Ecto neural progenitor cell (in vitro differentiated cells): ENCODE results near the gene TMEM145.
"Not testable (repeated sequence)": the region's sequence is repeated elsewhere in the genome, so short reads cannot be mapped to it uniquely, and the experiment has no call there.

Experiments used
- DNase-seq: peaks from one replicate; pipeline ENCODE4 v3.0.0-alpha.2; 2018; ENCODE audit warnings: low spot score

The TMEM145 gene

DNA sequence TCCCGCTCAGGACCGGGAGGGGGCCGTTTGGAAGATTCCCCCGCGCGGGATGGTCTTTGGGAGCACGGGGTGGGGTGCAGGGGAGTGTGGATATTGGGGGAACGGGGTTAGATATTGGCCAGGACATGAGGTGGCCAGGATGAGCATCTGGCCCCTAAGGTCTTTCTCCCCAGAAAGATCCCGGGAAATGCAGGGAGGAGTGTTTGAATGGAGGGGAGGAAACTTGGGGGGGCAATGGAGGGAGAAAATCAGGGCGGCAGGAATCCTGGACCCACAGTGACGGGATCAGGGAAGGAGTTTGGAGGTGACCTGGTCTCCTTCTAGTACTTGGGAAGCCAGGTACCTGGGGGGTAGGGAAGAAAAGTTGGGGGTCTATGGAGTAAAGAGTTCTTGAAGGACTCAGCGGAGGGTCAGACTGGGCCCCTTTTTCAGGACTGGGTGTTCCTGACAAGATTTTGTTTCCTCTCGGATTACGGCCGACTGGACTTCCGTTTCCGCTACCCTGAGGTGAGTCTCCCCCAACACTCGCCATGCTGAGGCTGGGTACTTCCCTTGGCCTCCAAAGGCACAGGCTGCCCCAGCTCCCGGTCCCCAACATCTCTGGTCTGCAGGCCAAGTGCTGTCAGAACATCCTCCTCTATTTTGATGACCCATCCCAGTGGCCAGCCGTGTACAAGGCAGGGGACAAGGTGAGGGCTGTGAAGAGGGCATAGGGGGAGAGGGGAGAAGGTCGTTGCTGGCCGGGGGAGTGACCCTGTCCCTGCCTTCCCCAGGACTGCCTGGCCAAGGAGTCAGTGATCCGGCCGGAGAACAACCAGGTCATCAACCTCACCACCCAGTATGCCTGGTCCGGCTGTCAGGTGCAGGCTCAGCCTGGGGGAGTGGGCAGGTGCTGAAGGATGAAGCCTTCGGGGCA is 989 bp downstream of the TMEM145 start:
- peak; percentile 46 for DNase-seq

DNA sequence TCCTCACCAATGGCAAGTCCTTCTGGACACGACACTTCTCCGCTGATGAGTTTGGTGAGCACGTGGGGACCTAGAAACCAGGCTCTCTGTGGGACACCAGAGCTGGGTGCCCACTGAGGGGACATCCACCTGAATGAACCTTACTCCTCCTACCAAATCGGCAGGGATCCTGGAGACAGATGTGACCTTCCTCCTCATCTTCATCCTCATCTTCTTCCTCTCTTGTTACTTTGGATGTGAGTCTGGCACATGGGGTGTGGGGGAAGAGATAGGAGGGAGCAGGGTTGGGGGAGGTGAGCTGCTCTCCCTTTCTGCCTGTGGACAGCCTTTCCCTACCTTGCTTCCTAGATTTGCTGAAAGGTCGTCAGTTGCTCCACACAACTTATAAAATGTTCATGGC is 1.9 kb downstream of the TMEM145 start:
- no peak for DNase-seq

DNA sequence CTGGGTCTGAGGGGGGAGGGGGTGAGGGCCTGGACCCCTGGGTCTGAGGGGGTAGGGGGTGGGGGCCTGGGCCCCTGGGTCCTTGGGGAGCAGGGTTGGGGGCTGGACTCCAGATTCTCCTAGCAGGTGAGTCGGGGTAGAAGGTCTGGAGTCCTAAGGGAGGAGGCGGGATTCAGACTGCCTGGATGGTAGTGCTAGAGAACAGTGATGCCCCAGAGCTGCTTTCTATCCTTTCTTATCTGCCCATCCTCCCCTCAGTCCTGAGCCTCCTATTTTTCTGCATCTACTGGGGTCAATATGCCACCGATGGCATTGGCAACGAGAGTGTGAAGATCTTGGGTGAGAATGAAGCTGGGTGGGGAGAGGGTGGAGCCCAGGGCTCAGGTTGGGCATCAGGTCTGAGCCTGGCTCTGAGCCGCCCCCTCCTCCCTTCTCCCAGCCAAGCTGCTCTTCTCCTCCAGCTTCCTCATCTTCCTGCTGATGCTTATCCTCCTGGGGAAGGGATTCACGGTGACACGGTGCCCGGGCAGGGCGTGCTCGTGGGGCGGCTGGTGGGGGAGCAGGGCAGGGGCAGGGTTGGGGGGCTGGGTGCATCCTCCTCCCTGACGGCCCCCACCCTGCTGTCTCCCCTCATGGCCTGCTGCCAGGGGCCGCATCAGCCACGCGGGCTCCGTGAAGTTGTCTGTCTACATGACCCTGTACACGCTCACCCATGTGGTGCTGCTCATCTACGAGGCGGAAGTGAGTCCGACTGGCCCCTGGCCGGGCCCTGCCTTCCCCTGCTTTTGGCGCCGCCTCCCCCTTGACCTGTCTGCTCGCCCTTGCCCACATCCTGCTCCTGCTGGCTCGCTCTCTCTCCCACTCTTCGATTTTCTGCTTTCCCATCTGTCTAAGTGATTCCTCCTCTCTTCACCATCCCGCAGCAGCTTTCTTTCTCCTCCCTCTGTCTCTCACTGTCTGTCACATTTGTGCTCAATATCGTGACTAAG is 3.4 kb downstream of the TMEM145 start:
- DNase-seq: no peak

DNA sequence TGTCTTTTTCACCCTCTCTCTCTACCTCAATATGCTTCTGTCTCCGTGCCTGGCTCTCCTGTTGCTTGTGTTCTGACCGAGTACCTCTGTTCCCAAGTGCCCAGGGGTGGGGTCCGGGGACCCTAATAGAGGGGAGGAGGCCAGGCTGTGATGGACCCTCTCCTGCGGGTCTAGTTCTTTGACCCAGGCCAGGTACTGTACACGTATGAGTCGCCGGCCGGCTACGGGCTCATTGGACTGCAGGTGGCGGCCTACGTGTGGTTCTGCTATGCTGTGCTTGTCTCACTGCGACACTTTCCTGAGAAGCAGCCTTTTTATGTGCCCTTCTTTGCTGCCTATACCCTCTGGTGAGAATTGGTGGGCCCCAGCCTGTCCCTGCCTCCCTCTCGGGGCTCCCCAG is 4.4 kb downstream of the TMEM145 start:
- DNase-seq: no peak

DNA sequence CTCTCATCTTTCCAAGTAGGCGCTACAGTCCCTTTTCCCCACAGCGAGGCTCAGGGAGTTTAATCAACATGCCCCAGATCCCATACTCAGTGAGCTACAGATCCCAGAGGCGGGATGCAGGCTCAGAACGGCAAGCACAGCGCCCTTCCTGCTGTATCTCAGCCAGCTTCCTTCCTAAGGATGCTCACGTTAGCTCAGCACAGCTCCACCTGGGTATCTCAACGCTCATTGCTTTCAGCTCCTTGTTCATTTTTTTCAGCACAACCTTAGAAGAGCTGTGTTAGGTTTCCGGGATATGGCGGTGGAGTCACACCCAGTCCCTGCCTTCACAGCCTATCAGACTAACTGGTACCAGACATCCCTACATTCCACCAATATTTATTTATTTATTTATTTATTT is 9.2 kb downstream of the TMEM145 start:
- no peak for DNase-seq

DNA sequence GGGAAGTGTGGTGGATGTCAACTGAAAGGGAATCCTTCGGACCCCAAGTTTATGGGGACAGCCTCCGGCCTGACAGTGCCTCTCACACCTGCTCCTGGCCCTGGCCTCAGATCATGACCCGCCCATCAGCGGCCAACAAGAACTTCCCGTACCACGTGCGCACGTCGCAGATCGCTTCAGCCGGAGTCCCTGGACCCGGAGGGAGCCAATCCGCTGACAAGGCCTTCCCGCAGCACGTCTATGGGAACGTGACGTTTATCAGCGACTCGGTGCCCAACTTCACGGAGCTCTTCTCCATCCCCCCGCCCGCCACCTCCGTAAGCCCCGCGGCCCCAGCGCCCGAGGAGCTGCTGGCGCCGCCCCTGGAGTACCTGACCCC is 10.4 kb downstream of the TMEM145 start:
- peak; percentile 61 for DNase-seq

DNA sequence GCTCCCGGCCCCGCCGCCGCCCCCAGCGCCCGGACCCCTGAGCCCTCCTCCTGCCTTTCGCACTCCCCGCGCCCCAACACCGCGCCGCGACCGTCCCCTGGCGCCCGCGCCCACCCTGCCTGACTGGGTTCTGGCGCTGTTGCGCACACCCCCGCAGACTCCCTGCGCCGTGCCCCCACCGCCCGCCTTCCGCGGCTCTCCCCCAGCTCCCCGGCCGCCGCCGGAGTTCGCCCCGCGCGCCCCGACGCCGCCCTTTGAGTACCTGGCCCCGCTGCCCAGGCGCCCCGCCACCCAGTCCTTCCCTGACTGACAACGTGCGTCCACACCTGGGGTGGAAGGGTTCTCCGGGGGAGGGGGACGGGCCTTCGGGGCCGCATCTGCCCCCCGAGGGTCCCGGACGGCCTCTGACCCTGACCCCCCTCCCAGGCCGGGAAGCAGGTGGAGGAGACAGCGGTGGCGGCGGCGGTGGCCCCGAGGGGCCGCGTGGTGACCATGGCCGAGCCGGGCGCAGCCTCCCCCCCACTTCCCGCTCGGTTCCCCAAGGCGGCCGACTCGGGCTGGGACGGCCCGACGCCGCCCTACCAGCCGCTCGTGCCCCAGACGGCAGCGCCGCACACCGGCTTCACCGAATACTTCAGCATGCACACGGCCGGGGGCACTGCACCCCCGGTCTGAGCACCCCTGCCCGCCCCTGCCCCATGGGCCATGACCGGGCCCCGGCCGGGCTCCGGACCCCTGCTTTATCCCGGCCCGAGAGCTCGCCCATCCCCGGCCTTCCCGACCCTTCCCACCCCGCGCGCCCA is 10.9 kb downstream of the TMEM145 start:
- peak; percentile 63 for DNase-seq

DNA sequence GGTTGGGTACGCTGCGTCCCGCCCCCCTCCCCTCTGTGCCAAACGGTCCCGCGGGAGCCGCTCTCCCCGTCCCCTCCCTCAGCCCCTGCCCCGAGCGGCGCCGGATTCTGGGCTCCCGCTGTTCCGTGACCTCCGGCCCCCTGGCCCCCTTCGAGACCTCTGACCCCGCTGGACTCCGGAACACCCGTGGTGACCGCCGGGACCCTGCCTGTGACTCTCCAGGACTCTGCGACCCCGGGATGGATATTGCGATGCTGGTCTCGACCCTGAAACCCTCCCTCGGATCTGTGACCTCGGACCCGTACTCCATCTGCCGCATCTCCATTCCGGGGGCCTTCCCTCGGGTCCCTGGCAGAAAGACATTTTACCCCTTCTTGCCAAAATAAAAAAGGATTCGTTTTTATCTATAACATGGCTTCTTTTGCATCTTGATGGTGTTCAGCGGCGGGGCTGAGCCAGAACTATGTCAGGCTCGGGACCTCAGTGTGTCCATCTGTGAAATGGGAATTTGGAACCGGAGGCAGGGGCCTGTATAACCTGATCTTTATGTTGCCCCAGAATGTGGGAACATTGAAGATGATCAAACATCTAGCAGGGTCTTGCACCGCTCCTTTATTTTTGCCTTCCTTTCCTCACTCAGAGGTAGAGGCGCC is 11.7 kb downstream of the TMEM145 start:
- no peak for DNase-seq

DNA sequence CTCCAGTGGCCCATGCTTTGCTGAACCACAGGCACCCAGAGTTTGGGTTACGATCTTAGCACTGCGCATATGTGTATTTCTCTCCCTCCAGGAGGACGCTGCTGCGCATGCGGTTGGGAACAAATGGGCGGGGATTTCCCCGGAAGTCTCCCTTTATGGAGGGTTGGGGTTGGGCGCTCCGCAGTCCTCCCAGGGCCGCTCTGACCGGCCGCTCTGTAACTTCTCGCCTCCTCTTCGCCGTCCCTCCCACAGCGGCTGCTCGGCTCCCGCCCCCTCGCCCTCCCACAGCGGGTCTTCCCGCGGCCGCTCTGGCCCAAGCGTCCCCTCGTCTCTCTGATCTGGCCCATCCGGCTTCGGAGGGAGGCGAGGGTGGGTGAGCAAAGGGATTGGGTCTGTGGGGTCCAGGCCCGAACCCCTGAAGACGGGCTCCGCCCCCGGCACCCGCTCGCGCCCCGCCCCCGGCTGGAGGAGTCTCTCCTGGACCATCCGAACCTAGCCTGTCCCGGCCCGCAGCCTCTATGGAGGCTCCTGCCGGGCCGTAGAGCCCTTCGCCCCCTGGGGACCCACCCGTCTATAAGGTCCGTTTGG is 12.3 kb downstream of the TMEM145 start, which contains the start of gene MEGF8:
Gene MEGF8, plus strand, starts transcription at position 328 of the 588 bp plus-strand sequence. CDS start 609 bp downstream, outside the sequence.
- peak; percentile 98 for DNase-seq

DNA sequence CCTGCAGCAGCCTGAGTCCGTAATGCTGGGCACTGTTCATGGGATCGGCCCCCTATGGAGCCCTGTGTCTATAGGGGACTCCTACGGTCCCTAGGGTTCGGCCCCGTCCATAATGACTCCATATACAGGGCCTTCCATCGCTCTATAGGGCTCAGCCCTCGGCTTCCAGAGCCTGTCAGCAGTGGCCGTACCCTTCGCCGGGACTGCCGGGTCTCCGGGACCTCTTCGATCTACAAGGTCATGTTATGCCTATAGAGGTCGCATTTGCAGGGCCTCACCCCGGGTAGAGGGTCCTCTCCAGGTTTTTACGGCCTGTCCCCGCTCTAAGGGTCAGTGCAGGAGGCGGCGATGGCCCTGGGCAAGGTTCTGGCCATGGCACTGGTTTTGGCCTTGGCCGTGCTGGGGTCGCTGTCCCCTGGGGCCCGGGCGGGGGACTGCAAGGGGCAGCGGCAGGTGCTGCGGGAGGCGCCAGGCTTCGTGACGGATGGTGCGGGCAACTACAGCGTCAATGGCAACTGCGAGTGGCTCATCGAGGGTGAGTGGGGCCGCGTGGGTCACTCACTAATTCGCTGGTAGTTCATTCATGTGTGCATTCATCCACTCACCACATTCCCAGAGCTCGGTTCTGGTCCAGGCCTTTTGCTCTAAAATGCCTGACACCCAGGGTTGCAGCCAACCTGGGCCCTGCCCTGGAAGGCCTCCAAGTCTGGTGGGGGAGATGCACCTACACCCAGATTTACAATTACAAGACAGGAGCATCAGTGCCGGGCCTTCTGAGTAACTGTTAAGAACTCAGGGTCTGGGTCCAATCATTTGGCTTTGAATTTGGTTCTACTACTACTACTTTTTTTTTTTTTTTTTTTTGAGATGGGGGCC is 13.0 kb downstream of the TMEM145 start:
- no peak for DNase-seq

DNA sequence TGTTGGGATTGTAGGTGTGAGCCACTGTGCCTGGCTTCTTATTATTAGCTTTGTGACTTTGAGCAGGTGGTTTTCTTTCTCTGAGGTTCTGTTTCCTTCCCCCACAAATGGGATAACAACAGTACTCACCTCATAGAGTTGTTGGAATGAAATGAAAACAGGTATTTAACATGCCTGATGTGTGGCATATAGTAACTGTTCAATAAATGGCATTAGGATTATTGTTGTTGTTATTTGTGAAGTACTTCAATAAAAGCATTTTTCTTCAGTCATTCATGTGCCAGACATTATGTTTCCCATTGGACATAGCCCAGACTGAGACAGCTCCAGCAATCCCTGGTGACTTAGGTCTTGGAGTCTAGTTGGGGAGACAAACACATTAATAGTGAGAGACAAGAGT is 13.9 kb downstream of the TMEM145 start:
- no peak for DNase-seq

DNA sequence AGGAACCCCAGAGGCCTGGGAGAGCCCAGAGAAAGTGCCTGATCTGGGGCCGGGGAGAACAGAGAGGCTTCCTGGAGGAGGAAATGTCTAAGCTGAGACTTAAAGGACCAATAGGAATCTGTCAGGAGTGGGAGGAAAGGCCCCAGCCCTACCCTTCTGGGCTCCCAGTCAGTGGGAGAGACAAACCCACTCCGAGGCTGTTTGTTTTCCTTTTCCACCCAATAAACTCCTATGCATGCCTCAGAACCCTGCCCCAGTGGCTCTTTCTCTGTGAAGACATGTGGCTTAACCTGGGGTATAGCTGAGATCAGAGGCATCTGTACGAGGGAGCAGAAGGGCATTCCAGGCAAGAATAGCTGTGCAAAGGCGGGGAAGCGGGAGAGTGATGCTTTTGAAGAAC is 14.3 kb downstream of the TMEM145 start:
- DNase-seq: no peak

DNA sequence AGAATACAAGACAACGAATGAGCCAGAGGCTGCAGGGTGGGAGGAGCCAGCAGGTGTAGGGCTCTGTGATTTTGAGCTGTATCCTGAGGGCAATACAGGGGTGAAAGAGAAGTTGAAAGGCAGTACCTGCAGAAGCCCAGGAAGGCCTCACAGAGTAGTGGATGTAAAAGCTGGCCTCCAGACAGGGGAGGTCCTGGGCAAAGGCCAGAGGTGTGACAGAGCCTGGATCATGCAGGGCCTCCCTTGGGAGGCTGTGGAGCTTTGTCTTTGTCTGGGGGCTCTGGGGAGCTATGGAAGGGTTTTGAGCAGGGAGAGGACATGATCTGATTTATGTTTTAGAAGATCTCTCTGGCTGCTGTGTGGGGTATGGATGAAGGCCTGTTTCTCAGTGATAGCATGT is 15.0 kb downstream of the TMEM145 start:
- no peak for DNase-seq

DNA sequence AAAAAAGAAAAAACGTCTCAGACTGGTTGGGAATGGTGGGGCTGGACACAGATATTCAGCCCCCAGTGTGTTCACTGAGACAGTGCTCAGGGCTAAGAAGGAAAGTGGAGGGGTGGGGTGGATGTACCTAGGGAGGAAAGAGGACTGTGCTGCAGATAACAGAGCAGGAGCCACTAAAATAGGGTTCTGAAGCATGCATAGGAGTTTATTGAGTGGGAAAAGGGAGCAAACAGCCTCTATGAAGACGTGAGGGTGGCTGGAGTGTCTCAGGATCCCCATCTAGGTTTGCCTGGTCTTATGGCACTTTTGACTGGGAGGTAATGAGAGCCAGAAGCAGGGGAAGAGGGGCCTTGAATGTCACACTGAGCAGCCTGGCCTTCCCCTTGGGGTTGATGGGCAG is 15.7 kb downstream of the TMEM145 start:
- DNase-seq: no peak

DNA sequence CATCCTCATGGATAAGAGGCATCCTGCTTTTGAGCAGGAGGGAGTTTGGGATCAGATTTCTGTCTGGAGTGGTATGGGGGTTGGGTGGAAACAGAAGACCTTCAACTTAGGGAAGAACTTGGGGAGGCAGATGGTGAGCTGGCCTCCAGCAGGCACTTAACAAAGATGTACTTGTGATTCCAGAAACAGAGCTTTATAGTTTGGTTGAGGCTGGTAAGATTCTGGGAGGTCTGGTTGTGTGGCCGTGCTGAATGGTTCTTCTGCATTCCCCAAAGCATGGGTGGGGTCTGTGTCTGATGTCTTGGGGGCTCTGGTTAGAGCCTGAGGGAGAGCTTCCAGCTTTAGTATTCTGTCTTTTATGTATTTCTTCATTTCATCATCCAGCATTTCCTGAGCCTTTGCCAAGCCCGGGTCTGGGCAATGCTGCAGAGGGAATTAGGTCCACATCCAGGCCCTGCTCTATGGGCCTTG is 17.2 kb downstream of the TMEM145 start:
- DNase-seq: no peak

DNA sequence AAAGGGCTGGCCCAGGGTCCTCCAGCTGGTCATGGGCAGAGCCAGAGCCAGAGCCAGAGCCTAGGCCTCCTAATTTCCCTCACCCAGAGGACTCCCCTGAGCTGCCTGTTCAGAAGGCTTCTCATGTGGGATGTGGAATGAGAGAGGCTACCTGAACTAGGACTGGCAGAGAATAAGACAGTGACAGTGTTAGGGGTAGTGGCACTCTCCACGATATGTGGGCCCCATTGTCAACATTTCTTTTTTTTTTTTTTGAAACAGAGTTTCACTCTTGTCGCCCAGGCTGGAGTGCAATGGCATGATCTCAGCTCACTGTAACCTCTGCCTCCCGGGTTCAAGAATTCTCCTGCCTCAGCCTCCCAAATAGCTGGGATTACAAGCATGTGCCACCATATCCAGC is 18.2 kb downstream of the TMEM145 start:
- DNase-seq: not testable (repeated sequence)

DNA sequence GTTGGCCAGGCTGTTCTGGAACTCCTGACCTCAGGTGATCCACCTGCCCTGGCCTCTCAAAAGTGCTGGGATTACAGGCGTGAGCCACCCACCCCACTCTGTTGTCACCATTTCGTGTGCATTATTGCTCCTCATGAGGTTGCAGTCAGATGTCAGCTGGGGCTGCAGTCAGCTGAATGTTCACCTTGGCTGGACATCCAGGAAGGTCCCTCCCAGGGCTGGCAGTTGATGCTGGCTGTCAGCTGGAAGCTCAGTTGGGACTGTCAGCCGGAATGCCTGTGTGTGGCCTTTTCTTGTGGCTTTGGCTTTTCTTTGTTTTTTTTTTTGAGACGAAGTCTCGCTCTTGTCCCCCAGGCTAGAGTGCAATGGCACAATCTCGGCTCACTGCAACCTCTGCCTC is 18.9 kb downstream of the TMEM145 start:
- DNase-seq: no peak

DNA sequence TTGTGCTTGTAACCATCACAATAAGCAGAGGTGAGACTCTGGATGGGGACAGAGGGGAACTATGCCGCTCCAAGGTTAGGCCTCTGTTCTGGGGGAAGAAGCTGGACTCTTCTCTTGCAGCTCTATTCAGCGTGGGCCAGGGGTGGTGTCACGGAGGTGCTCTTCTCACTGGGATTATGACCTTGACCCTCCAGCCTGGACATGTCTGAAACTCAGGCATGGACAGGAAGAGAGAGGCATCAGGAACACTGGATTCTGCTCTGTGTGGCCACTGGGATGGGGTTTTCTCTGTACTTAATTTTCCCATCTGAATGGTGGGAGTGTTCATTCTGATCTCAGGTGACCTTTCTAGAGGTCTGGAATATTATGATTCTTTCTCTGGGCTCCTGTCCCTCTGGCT is 19.9 kb downstream of the TMEM145 start:
- no peak for DNase-seq

DNA sequence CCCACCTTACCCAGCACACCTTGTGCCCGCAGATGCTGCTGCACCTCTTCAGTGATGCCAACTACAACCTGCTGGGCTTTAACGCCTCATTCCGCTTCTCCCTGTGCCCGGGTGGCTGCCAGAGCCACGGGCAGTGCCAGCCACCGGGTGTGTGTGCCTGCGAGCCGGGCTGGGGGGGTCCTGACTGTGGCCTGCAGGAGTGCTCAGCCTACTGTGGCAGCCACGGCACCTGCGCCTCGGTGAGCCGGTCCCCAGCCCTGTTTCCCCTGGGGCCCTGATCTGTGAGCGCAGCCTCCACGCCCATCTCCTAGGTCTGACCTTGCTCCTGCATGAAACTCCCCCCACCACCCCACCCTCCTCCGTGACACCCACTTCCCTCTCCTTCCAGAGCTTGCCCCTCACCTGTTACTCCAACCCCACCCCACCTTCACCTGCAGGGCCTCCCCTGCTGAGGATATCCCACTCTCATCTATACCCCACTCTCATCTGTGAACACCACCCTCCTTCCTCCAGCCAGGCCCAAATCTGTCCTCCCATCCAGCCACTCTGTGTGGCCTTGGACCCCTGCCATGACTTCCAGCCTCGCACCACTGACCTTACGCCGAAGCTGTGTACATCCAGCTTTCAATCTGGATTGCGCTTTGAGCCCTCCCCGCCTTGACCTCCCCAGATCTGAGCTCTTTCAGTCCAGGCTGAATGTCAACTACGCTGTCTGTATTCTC is 21.0 kb downstream of the TMEM145 start:
- DNase-seq: no peak
